HG02588 (cell line): ENCODE measurements around the gene IER2.

Experiments
- ATAC-seq: cut with Tn5 transposase; IDR thresholded peaks from one replicate; pipeline ENCODE4 v1.9.1; 2021; ENCODE audit warnings: mild to moderate bottlenecking, moderate library complexity; ENCODE audit not compliant: unreplicated experiment

Gene IER2

GRCh38 chr19:13118424-13119193 lies 31.6 kb upstream of the IER2 start:
- ATAC-seq: no peak

- ATAC-seq: no peak
These were observed 30.6 kb upstream of the IER2 start for GRCh38 chr19:13119627-13120026.

- no peak for ATAC-seq
These were observed 30.2 kb upstream of the IER2 start for GRCh38 chr19:13120031-13120430.

- ATAC-seq: no peak
These were observed 29.4 kb upstream of the IER2 start for GRCh38 chr19:13120817-13121216.

- no peak for ATAC-seq
These were observed 28.5 kb upstream of the IER2 start for GRCh38 chr19:13121551-13122274.

- ATAC-seq: no peak
These were observed 27.8 kb upstream of the IER2 start for GRCh38 chr19:13122275-13122878.

GRCh38 chr19:13122980-13123957 lies 26.9 kb upstream of the IER2 start:
- no peak for ATAC-seq

- ATAC-seq: no peak
These were observed 23.2 kb upstream of the IER2 start for GRCh38 chr19:13127051-13127450.

GRCh38 chr19:13127811-13128575 lies 22.2 kb upstream of the IER2 start:
- ATAC-seq: no peak

- ATAC-seq: no peak
These were observed 21.6 kb upstream of the IER2 start for GRCh38 chr19:13128583-13128982.

GRCh38 chr19:13129384-13129783 lies 20.8 kb upstream of the IER2 start:
- no peak for ATAC-seq

- ATAC-seq: no peak
These were observed 19.2 kb upstream of the IER2 start for GRCh38 chr19:13130886-13131490.

- ATAC-seq: no peak
These were observed 17.6 kb upstream of the IER2 start for GRCh38 chr19:13132471-13133180.

GRCh38 chr19:13133241-13133870 lies 16.9 kb upstream of the IER2 start:
- no peak for ATAC-seq

GRCh38 chr19:13134626-13135025 lies 15.6 kb upstream of the IER2 start:
- no peak for ATAC-seq

GRCh38 chr19:13135068-13136062 lies 14.8 kb upstream of the IER2 start:
- no peak for ATAC-seq

GRCh38 chr19:13137290-13137794 lies 12.9 kb upstream of the IER2 start:
- no peak for ATAC-seq
